GM18951 (cell line): ENCODE data around the gene CCDC154.

Experiments used
- POLR2A ChIP-seq: IDR thresholded peaks from 4 replicates; pipeline ENCODE4 v1.6.1; 2011; ENCODE audit warnings: mild to moderate bottlenecking; ENCODE audit not compliant: insufficient read length, insufficient read depth; ENCODE audit errors: extremely low read depth
- in situ Hi-C: fragments of 300-500 bp; cut with MboI; formaldehyde crosslinking; loops from one replicate; pipeline ENCODE4 v1.12.0; 2022; ENCODE audit warnings: low sequenced_read_pairs, mixed read lengths, inconsistent platforms; ENCODE audit not compliant: unreplicated experiment

The CCDC154 gene

GRCh38 chr16:1443980-1444729, at the start of gene CCDC154:
Gene CCDC154 (minus strand): TSS chr16:1444556. CDS start chr16:1444322, 234 bp downstream.
- no peak for TF ChIP-seq POLR2A

GRCh38 chr16:1493746-1494094, 49.4 kb upstream of the CCDC154 start:
- TF ChIP-seq POLR2A: no peak
- in situ Hi-C loops: no loop called here

More at GRCh38 chr16:1443980-1444729, at the start of gene CCDC154:
- in situ Hi-C loops: no loop called here

GRCh38 chr16:1492923-1493745, 48.8 kb upstream of the CCDC154 start, which contains the start of gene TELO2:
Gene TELO2 (plus strand): TSS chr16:1493360. CDS start chr16:1494282, 922 bp downstream.
- in situ Hi-C loops: no loop called here

GRCh38 chr16:1492082-1492922, 47.9 kb upstream of the CCDC154 start:
- no peak for TF ChIP-seq POLR2A
- in situ Hi-C loops: no loop called here

More at GRCh38 chr16:1492923-1493745, 48.8 kb upstream of the CCDC154 start, which contains the start of gene TELO2:
- TF ChIP-seq POLR2A: peak; percentile 72

GRCh38 chr16:1491327-1491726, 47.0 kb upstream of the CCDC154 start:
- TF ChIP-seq POLR2A: no peak
- in situ Hi-C loops: no loop called here

- in situ Hi-C loops: no loop called here
- no peak for TF ChIP-seq POLR2A
These were observed 44.7 kb upstream of the CCDC154 start for GRCh38 chr16:1489077-1489476.

- TF ChIP-seq POLR2A: no peak
- in situ Hi-C loops: no loop called here
These were observed 44.3 kb upstream of the CCDC154 start, which contains the start of gene PTX4 for GRCh38 chr16:1488619-1489018. Gene PTX4 (minus strand): TSS chr16:1488944. CDS start chr16:1488909, 35 bp downstream.

- in situ Hi-C loops: no loop called here
- TF ChIP-seq POLR2A: no peak
These were observed 43.8 kb upstream of the CCDC154 start for GRCh38 chr16:1488054-1488601.

GRCh38 chr16:1487395-1488053, 43.2 kb upstream of the CCDC154 start:
- no peak for TF ChIP-seq POLR2A
- in situ Hi-C loops: no loop called here

GRCh38 chr16:1486551-1487390, 42.4 kb upstream of the CCDC154 start:
- in situ Hi-C loops: no loop called here
- TF ChIP-seq POLR2A: no peak

- no peak for TF ChIP-seq POLR2A
- in situ Hi-C loops: no loop called here
These were observed 41.6 kb upstream of the CCDC154 start for GRCh38 chr16:1485847-1486496.
